Right cardiac atrium (tissue), 5 donors: ENCODE data around the gene FECH. TPM values are rescaled to one million over a fixed set of nuclear protein-coding genes. Genes with fewer than 3 reads are reported as not detected.
A peak's percentile ranks its signal among the peaks of the same experiment; 100 is the strongest.

Source experiments
- ATAC-seq, 2 donors: fragments of 200-7000 bp; cut with Tn5 transposase; one replicate each; pipeline versions ENCODE4 v1.8.0 to v1.9.1; 2020; ENCODE audit warnings: moderate library complexity in 2 of 2, mild to moderate bottlenecking in 1 of 2
- DNase-seq, 3 donors: peaks; one replicate each; pipeline ENCODE4 v3.0.0-alpha.2; 2020
- H3K27ac ChIP-seq: one replicate; pipeline ENCODE4 v1.5.1; 2013; ENCODE audit warnings: mild to moderate bottlenecking, low read length, control low read depth, moderate library complexity
- H3K27me3 ChIP-seq: one replicate; pipeline ENCODE4 v1.6.1; 2013; ENCODE audit not compliant: control insufficient read depth, insufficient read depth
- H3K4me1 ChIP-seq: one replicate; pipeline ENCODE4 v1.6.1; 2013; ENCODE audit warnings: low read length; ENCODE audit not compliant: control insufficient read depth, insufficient read depth
- H3K4me3 ChIP-seq: one replicate; pipeline ENCODE4 v1.5.1; 2013; ENCODE audit warnings: low read length, control low read depth
- H3K9me3 ChIP-seq: one replicate; pipeline ENCODE4 v1.6.1; 2013; ENCODE audit warnings: low read length; ENCODE audit not compliant: control insufficient read depth
- WGBS: extraction: QIAGEN DNeasy Blood & Tissue Kit; methylation state at CpG from one replicate; pipeline ENCODE4 v1.1.7; 2013; 5-methylcytosine and 5-hydroxymethylcytosine counted together
- intact Hi-C, 4 donors: fragments of 100-400 bp; cut with DNase I; formaldehyde crosslinking; loops; one replicate each; pipeline versions ENCODE4 v1.11.0 to v1.14.0; 2022 to 2023
- polyA plus RNA-seq: library from polyadenylated mRNA; stranded (reverse); fragments of 200-250 nt; gene quantifications from one replicate; pipeline ENCODE4 v1.2.3, GENCODE V29; 2013
- total RNA-seq, 4 donors: library from RNA; stranded (reverse); fragmentation: NEBNext Ultra II Directional; extraction: Animal tissue kit (Norgen Biotek cat#: 25700); gene quantifications; one replicate each; pipeline ENCODE4 v1.2.1, GENCODE V29; 2021
- donor health status: healthy with polysubstance abuse.
- donor health status: DM: no; HTN: yes; CAD: no.
- donor health status: DM: no; HTN: no; CAD: no.
- donor health status: DM: no; HTN: yes; CAD: no; lungs with severe emphysema.
- donor health status: DM: yes; HTN: yes; CAD: no.

FECH gene
- total and polyA plus RNA-seq, 5 donors, result 7.6 to 30.6 (median 23.1) TPM

DNA sequence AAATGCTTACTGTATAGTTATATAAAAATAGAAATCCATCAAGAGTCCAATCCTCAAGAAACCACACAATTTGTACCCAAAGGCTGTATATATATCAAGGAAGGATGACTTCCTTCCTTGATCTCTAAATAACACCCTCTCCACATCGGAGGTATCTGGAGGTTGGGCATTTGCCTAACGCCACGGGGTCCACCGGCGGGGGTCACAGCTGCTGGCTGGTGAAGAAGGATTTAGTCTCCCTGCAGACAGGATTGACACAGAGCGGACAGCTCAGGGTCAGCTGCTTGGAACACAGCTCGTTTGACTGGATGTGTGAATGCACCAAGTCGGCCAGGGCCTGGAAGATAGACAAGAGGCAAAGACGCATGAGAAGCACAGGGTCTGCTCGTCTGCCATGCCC, 36.0 kb downstream of the FECH start:
- ATAC-seq, result no peak
- Histone ChIP-seq H3K4me1 (no peaks in the 10 kb centered on the region), H3K9me3 (no peaks in the 10 kb centered on the region), H3K27ac (no peak overlapping the region), H3K27me3 (no peaks in the 10 kb centered on the region), H3K4me3 (no peak overlapping the region)
- intact Hi-C loops, result loop anchor here in 1 of 4 donors (10.0 kb wide), 1 partner anchor 806 kb away; no protein-coding TSS in a partner anchor
- DNase-seq, result no peak
- 80% methylated on average over 10 of the region's 10 CpGs for WGBS

DNA sequence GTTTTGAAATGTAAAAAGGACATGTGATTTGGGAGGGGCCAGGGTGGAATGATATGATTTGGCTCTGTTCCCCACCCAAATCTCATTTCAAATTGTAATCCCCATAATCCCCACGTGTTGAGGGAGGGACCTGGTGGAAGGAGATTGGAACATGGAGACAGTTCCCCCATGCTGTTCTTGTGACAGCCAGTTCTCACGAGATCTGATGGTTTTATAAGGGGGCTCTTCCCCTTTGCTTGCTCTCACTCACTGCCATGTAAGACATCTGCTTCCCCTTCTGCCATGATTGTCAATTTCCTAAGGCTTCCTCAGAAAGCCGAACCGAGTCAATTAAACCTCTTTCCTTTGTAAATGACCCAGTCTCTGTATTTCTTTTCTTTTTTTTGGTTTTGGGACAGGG, 39.2 kb downstream of the FECH start:
- H3K9me3 ChIP-seq, result no peaks in the 10 kb centered on the region
- WGBS, result 76% methylated on average over 4 of the region's 4 CpGs
- DNase-seq (no peak), ATAC-seq (no peak)
- intact Hi-C loops, result no loop called here
- no peaks in the 10 kb centered on the region for H3K27me3 ChIP-seq
- H3K27ac ChIP-seq, result no peak overlapping the region
- H3K4me3 ChIP-seq, result no peak overlapping the region
- no peaks in the 10 kb centered on the region for H3K4me1 ChIP-seq

- H3K27me3 ChIP-seq, result no peaks in the 10 kb centered on the region
- H3K4me3 ChIP-seq, result no peak overlapping the region
- H3K9me3 ChIP-seq, result no peaks in the 10 kb centered on the region
- WGBS, result 61% methylated on average over 8 of the region's 8 CpGs
- no peak for ATAC-seq
- no peaks in the 10 kb centered on the region for H3K4me1 ChIP-seq
- intact Hi-C loops, result no loop called here
- H3K27ac ChIP-seq, result no peak overlapping the region
- DNase-seq, result no peak
These were observed 41.4 kb downstream of the FECH start for GRCh38 chr18:57544936-57545660.

GRCh38 chr18:57543560-57543959, 42.9 kb downstream of the FECH start:
- no peaks in the 10 kb centered on the region for H3K9me3 ChIP-seq
- H3K27me3 ChIP-seq, result no peaks in the 10 kb centered on the region
- H3K27ac ChIP-seq, result no peak overlapping the region
- intact Hi-C loops, result no loop called here
- no peak overlapping the region for H3K4me3 ChIP-seq
- no peak for ATAC-seq
- no peaks in the 10 kb centered on the region for H3K4me1 ChIP-seq
- no peak for DNase-seq
- WGBS, result 76% methylated on average over 8 of the region's 8 CpGs

DNA sequence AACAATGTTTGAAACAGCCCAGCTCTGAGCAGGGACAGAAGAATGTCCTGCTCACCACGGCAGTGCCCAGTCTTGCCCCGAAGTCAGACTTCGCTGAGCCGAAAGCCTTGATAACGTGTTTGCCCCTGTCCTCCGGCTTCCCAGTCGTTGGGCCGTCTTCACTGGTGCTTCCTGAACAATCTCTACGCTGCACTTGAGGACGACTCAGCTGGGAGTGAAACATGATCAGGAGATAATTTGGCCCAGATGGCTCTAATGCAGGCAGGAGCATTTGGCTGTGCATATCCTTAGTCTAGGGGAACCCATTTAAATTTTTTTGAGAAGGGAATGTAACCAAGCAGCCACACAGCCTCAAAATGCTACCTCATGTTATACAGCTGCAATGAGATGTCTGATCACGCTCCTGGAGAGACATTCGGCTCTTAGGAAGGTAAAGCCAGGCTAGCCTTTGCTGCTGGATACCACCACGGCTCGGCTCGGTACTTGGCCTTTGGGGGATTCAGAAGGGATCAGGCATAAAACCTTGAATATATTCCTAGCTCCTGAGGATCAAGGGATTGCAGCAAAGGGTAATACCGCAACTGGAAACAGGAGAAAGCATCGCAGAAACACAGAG, 43.6 kb downstream of the FECH start:
- no peak overlapping the region for H3K4me3 ChIP-seq
- H3K27me3 ChIP-seq, result no peaks in the 10 kb centered on the region
- intact Hi-C loops, result no loop called here
- H3K27ac ChIP-seq, result no peak overlapping the region
- WGBS, result 70% methylated on average over 17 of the region's 17 CpGs
- H3K9me3 ChIP-seq, result no peaks in the 10 kb centered on the region
- ATAC-seq (no peak), DNase-seq (no peak)
- H3K4me1 ChIP-seq, result no peaks in the 10 kb centered on the region

- Histone ChIP-seq H3K4me3 (no peak overlapping the region), H3K27ac (no peak overlapping the region), H3K4me1 (no peaks in the 10 kb centered on the region), H3K9me3 (no peaks in the 10 kb centered on the region), H3K27me3 (no peaks in the 10 kb centered on the region)
- intact Hi-C loops, result no loop called here
- no peak for DNase-seq
- ATAC-seq, result no peak
- WGBS, result 30% methylated on average over 4 of the region's 4 CpGs
These were observed 44.4 kb downstream of the FECH start for GRCh38 chr18:57542126-57542525.

DNA sequence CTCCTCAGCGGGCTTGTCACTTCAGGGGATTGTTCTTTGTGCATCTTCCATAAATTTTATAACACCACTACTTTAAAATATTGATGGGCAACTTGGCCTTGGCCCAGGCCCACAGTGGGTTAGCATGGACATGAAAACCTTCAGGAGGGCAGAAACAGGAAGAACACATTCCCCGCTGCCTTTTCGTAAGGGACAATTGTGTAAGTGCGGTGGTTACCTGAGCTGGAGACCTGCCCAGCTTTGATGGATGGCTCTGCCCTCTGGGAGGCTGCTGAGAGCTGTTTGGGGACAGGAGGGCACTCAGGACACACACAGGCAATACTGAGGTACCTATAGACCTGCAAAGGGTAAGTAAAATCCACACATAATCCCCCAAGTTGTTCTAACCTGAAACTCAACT, 46.8 kb downstream of the FECH start:
- ATAC-seq (no peak), DNase-seq (no peak)
- H3K4me1 ChIP-seq, result no peaks in the 10 kb centered on the region
- H3K27ac ChIP-seq, result no peak overlapping the region
- H3K4me3 ChIP-seq, result no peak overlapping the region
- H3K27me3 ChIP-seq, result no peaks in the 10 kb centered on the region
- WGBS, result 89% methylated on average over 4 of the region's 4 CpGs
- intact Hi-C loops, result no loop called here
- no peaks in the 10 kb centered on the region for H3K9me3 ChIP-seq

DNA sequence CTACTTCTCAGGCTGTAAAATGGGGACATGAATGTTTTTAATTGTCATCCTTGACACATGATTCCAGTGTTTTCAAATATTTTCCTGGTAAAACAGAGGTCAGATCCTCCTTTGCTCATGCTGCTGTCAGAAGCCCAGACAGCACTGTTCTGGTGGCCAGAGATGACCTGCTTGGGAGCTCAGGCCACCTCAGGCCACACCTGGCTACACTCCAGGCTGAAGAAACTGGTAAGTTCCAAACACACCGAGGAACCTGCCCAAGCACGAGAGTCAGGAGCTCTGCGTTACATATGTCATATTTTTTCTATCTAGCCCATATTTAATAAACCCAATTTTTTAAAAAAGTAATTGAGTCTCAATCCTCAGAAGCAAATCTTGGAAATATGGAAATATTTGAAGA, 47.9 kb downstream of the FECH start:
- H3K4me1 ChIP-seq, result no peaks in the 10 kb centered on the region
- WGBS, result 95% methylated on average over 3 of the region's 3 CpGs
- H3K27ac ChIP-seq, result no peak overlapping the region
- ATAC-seq, result no peak
- H3K27me3 ChIP-seq, result no peaks in the 10 kb centered on the region
- no peak overlapping the region for H3K4me3 ChIP-seq
- no peak for DNase-seq
- intact Hi-C loops, result no loop called here
- no peaks in the 10 kb centered on the region for H3K9me3 ChIP-seq

DNA sequence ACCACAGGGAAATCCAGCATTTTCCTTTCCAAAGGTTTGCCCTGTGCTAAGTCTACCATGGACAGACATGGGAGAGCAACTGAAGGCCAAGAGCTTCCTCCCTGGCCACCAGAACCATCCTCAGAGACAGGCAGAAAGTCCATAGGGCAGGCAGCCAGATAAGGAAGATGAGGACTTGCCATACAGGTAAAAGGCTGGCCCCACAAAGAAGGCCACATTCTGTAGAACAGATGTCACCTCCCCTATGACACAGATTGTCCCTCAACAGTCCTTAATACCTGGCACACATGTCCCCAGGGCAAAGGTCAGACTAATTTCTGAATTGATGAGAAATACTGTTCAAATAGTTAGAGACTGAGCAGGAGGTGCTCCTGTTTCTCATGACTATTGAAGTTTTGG, 52.0 kb downstream of the FECH start:
- no peak for DNase-seq
- H3K4me1 ChIP-seq, result peaks cover 2% of the 10 kb centered on the region
- no peak overlapping the region for H3K4me3 ChIP-seq
- ATAC-seq, result no peak
- intact Hi-C loops, result no loop called here
- no peak overlapping the region for H3K27ac ChIP-seq
- no peaks in the 10 kb centered on the region for H3K9me3 ChIP-seq
- no peaks in the 10 kb centered on the region for H3K27me3 ChIP-seq

GRCh38 chr18:57533868-57534510, 52.5 kb downstream of the FECH start:
- Histone ChIP-seq H3K27ac (no peak overlapping the region), H3K27me3 (no peaks in the 10 kb centered on the region), H3K4me3 (no peak overlapping the region), H3K4me1 (peaks cover 2% of the 10 kb centered on the region), H3K9me3 (no peaks in the 10 kb centered on the region)
- intact Hi-C loops, result no loop called here
- ATAC-seq (no peak), DNase-seq (no peak)
- WGBS, result 53% methylated on average over 4 of the region's 4 CpGs

GRCh38 chr18:57533006-57533867, 53.3 kb downstream of the FECH start:
- Histone ChIP-seq H3K4me1 (peaks cover 2% of the 10 kb centered on the region), H3K9me3 (no peaks in the 10 kb centered on the region), H3K27me3 (no peaks in the 10 kb centered on the region), H3K27ac (no peak overlapping the region), H3K4me3 (no peak overlapping the region)
- intact Hi-C loops, result no loop called here
- peak in 2 of 3 donors; percentile 15 to 45 for DNase-seq
- ATAC-seq, result peak; percentile 61 to 77
- WGBS, result 23% methylated on average over 16 of the region's 16 CpGs
